ENCODE measurements around the gene LMAN2L.

- no peak for TF ChIP-seq POLR2AphosphoS5 (IDR thresholded peaks at IDR 0.05; ENCODE audit: low read depth, low read length)
- TF ChIP-seq REST (IDR thresholded peaks at IDR 0.05; ENCODE audit: insufficient read depth in 1 of 2, low read depth in 2 of 2, low read length in 2 of 2), result no peak
- TF ChIP-seq TAF1 (IDR thresholded peaks at IDR 0.05; ENCODE audit: borderline replicate concordance, insufficient read depth, low read length), result no peak
These were observed 5.9 kb downstream of the LMAN2L start for GRCh38 chr2:96733931-96734330.
